T-helper 2 cell (primary cell): ENCODE measurements around the gene SARS2.
"Not testable (repeated sequence)": the region's sequence is repeated elsewhere in the genome, so short reads cannot be mapped to it uniquely, and the experiment has no call there.

Experiments
- DNase-seq, 5 experiments: peaks; one replicate each; pipeline versions ENCODE4 v3.0.0 to v3.0.0-alpha.2; 2012 to 2022

Gene SARS2

GRCh38 chr19:38889803-38890202, 40.8 kb downstream of the SARS2 start:
- no peak for DNase-seq

- no peak for DNase-seq
Measured at GRCh38 chr19:38888876-38889275, 41.7 kb downstream of the SARS2 start.

- DNase-seq = not testable (repeated sequence)
Measured at GRCh38 chr19:38884691-38885090, 45.9 kb downstream of the SARS2 start.

GRCh38 chr19:38883286-38883685, 47.3 kb downstream of the SARS2 start:
- DNase-seq = no peak

GRCh38 chr19:38880882-38881609, 49.5 kb downstream of the SARS2 start:
- DNase-seq = no peak

GRCh38 chr19:38880076-38880881, 50.3 kb downstream of the SARS2 start:
- no peak for DNase-seq

- no peak for DNase-seq
Measured at GRCh38 chr19:38879400-38879751, 51.2 kb downstream of the SARS2 start.

GRCh38 chr19:38878575-38879399, 51.8 kb downstream of the SARS2 start:
- peak in 1 of 5 experiments; percentile 24 for DNase-seq

- DNase-seq = peak; percentile 23 to 90 (median 59)
Measured at GRCh38 chr19:38877781-38878574, 52.6 kb downstream of the SARS2 start, which contains the start of gene RINL. TSS of gene RINL (minus strand) at chr19:38878275. CDS start at chr19:38876742, 1,533 bp downstream.

GRCh38 chr19:38875656-38876395, 54.7 kb downstream of the SARS2 start:
- peak in 1 of 5 experiments; percentile 29 for DNase-seq

- not testable (repeated sequence) for DNase-seq
Measured at GRCh38 chr19:38873400-38873799, 57.2 kb downstream of the SARS2 start.

GRCh38 chr19:38870612-38871011, 60.0 kb downstream of the SARS2 start:
- no peak for DNase-seq

GRCh38 chr19:38869836-38870607, 60.5 kb downstream of the SARS2 start:
- DNase-seq = peak; percentile 85 to 93 (median 92)

GRCh38 chr19:38869160-38869835, 61.3 kb downstream of the SARS2 start:
- DNase-seq = peak in 2 of 5 experiments; percentile 37 to 43

- DNase-seq = no peak
Measured at GRCh38 chr19:38868551-38868950, 62.0 kb downstream of the SARS2 start.

GRCh38 chr19:38867171-38867780, 63.3 kb downstream of the SARS2 start:
- no peak for DNase-seq
